GM18520 (cell line): ENCODE data around the gene SUCO.
"Not testable (repeated sequence)": the region's sequence is repeated elsewhere in the genome, so short reads cannot be mapped to it uniquely, and the experiment has no call there.

Experiments
- ATAC-seq: cut with Tn5 transposase; IDR thresholded peaks from one replicate; pipeline ENCODE4 v1.9.1; 2021; ENCODE audit not compliant: unreplicated experiment

Gene SUCO

DNA sequence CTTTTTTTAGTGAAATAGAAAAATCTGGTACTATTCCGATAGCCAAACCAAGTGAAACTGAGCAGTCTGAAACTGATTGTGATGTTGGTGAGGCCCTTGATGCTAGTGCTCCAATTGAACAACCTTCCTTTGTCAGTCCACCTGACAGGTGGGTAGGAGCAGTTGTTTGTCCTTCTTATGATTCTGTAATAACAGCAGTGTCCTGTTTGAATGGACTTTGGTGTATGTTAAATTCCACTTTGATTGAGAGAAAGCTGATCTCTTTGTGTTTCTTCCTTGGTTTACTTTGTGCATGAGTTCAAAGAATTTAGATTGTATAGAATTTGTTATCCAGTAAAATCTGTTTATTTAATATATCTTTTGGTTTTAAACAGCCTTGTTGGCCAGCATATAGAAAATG, 24.3 kb downstream of the SUCO start:
- no peak for ATAC-seq

GRCh38 chr1:172559572-172560210, 26.7 kb downstream of the SUCO start:
- no peak for ATAC-seq

GRCh38 chr1:172561252-172561651, 28.3 kb downstream of the SUCO start:
- ATAC-seq: no peak

DNA sequence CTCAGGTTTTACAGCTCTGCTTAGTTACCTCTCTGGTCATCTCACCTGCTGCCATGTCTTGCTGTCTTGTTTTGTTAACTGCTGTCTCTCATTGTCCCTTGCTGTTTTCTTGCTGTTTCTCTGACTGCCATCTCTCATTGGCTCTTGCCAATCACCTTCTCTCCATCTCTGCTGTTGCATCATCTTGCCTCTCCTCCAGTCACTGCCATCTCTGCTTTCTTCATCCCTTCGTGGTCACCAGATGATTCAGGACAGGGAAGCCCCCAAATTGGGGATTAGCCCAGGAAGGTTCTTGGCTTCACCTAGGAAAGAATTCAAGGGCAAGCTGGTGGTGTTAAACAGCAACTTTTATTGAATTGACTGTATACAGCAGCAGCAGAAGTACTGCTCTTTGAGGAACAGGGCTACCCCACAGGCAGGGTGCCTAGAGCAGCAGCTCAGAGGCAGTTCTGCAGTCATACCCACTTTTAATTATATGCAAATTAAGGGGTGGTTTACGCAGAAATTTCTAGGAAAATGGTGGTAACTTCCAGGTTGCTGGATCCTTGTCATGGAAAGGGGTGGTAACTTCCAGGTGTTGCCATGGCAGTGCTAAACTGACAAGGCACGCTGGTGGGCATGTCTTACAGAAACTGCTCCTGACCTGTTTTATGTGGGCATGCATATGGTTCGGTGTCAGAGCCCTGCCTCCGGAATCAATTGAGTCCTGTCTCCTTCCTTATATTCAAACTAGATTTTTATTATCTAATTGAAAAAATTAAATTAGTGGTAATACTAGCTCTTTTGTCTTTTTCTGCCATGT, 33.4 kb downstream of the SUCO start:
- no peak for ATAC-seq

- no peak for ATAC-seq
These were observed 34.8 kb downstream of the SUCO start for GRCh38 chr1:172567720-172568119.

DNA sequence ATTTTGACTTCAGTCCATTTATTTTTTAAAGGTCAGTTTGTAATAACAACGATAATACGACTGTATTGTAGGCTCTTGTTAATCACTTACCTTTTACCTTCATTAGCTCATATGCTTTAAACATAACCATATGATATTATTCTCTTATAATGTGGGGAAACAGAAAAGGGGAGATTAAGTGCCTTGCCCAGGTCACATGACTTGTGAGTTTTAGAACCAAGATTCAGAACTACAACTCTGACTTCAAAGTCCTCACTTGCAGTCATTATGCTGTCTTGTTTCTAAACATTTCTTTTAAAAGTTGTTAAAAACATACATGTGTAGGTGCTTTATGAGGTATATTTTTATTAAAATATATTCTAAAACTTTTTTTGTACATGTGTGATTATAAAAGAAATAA, 41.1 kb downstream of the SUCO start:
- no peak for ATAC-seq

- ATAC-seq: no peak
These were observed 45.6 kb downstream of the SUCO start for GRCh38 chr1:172578586-172578985.

DNA sequence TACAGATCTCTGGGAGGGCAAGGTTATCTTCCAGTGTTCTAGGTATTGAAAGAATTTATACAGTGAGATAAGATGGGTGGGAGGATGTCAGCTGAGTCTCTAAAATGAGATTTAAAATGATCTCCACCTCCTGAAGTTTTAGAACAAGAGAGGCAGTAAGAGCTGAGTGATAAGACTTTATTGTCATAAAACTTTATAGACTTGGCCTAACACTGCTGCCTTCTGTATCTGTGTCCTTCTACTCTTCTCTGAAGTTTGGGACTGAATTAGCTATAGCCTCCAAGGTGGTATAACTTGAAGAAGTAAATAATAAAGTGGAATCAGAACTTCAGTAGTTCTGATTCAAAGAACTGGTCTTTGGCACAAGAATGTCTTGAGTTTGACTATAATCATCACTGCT, 48.3 kb downstream of the SUCO start:
- no peak for ATAC-seq

DNA sequence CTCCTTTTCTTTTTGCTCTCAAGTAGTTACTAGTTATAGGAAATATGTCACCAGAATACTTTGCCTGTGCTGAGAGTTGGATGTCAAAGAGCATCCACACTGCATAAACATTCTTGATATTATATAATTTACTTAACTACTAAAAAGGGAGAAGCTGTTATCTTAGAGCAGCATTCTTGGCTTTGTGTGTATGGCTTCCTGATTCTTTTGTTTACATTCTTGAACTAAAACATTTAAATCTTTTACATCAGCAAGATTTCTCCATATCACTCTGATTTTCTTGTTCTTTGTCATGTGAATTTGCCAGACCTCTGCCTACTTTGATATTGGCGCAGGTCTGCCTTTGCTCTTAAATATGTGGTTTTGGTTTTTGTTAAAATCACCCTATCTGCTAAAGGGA, 48.8 kb downstream of the SUCO start:
- no peak for ATAC-seq

DNA sequence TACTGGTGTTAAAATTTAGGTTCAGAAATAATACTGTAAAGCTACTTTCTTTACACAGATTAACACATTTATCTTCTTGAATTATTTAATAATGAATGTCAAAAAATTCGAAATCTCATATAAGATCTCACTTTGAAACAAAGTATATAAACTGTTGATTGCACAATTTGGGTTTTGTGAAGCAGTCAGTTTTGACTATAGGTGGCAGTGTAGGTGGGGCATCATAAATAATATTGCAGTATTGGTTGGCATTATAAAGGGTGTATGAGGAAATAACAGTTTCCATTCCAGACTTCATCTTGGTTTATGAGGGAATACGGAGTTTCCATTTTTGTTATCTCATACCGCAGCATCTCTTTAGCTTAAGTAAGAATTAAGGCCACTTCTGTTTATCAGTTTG, 49.9 kb downstream of the SUCO start:
- no peak for ATAC-seq

- no peak for ATAC-seq
These were observed 52.4 kb downstream of the SUCO start for GRCh38 chr1:172585348-172585747.

DNA sequence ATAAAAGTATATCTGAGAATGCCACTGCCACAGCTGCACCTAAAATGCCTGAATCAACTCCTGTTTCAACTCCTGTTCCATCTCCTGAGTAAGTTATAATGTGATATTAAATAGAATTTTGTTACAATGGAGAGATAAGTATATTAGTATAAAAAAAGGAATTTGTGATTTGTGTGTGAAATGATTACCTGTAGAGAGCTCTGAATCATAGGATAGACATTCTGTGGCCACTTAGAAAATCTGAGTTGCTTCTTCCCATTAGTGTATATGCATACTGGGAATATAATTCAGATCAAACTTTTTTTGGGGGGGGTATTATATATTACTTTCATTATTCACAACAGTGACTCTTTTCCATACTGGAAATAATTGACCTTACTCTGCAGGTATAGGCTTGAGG, 52.9 kb downstream of the SUCO start:
- ATAC-seq: no peak

GRCh38 chr1:172588296-172589291, 55.6 kb downstream of the SUCO start:
- ATAC-seq: no peak

- ATAC-seq: no peak
These were observed 56.6 kb downstream of the SUCO start for GRCh38 chr1:172589553-172589952.

DNA sequence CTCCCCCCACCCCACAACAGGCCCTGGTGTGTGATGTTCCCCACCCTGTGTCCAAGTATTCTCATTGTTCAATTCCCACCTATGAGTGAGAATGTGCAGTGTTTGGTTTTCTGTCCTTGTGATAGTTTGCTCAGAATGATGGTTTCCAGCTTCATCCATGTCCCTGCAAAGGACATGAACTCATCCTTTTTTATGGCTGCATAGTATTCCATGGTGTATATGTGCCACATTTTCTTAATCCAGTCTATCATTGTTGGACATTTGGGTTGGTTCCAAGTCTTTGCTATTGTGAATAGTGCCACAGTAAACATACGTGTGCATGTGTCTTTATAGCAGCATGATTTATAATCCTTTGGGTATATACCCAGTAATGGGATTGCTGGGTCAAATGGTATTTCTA, 58.5 kb downstream of the SUCO start:
- ATAC-seq: not testable (repeated sequence)

DNA sequence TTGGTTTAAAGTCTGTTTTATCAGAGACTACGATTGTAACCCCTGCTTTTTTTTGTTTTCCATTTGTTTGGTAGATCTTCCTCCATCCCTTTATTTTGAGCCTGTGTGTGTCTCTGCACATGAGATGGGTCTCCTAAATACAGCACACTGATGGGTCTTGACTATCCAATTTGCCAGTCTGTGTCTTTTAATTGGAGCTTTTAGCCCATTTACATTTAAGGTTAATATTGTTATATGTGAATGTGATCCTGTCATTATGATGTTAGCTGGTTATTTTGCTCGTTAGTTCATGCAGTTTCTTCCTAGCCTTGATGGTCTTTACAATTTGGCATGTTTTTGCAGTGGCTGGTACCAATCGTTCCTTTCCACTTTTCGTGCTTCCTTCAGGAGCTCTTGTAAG, 62.1 kb downstream of the SUCO start:
- not testable (repeated sequence) for ATAC-seq

- ATAC-seq: not testable (repeated sequence)
These were observed 63.8 kb downstream of the SUCO start for GRCh38 chr1:172596782-172597181.

DNA sequence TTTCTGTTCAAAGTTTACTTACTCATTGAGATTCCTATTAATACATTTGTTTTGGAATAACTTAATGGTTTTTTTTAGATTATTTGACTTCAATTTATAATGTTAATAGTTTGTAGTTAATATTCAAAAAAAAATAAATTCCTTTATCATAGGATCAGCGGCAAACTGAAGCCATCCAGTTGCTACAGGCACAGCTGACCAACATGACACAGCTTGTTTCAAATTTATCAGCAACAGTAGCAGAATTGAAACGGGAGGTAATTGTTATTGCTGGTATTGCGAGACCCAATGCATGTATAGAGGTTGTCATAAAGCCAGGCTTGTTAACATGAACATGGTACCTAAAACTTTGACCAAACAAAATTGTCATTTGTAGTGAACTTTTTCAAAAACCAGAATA, 67.0 kb downstream of the SUCO start:
- ATAC-seq: no peak

DNA sequence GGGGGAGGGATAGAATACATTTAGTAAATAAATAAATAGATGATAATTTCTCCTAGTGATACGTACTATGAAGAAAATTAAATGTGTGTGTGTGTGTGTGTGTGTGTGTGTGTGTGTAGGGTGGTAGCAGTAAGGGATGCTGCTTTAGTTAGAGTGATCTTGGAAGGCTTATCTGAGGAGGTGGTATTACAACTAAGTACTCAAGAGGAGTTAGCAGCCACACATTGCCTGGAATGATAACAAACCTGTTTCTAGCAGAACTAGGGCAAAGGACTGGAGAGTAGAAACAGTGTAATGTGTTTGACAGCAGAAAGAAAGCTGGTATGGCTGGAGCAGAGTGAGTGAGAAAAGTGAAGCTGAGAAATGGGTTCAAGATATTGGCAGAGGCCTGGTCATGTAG, 67.7 kb downstream of the SUCO start:
- no peak for ATAC-seq

GRCh38 chr1:172601046-172601630, 68.2 kb downstream of the SUCO start:
- no peak for ATAC-seq

DNA sequence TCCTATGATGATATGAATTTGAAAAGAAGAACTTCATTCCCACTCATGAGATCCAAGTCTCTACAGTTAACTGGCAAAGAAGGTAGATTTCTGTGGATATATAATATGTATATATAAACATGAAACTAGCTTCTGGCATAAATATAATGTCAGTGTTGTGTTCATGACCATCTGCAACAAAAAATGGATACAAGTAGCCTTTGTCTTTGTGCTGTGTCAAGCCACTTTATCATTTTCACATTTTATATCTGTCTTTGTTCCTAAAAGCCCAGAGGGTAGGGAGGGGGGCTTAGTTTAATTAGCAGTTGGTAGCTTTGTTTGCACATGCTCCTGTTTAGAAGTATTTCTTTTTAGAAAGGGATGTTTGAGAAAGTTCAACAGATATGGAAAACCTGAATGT, 69.8 kb downstream of the SUCO start:
- no peak for ATAC-seq
